ENCODE data around the gene CELF4. TPM values are rescaled to one million over a fixed set of nuclear protein-coding genes. Genes with fewer than 3 reads are reported as not detected.
A peak's percentile ranks its signal among the peaks of the same experiment; 100 is the strongest.

Gene CELF4
- total RNA-seq, 1 donor from 2014 or later: 0.44 TPM

DNA sequence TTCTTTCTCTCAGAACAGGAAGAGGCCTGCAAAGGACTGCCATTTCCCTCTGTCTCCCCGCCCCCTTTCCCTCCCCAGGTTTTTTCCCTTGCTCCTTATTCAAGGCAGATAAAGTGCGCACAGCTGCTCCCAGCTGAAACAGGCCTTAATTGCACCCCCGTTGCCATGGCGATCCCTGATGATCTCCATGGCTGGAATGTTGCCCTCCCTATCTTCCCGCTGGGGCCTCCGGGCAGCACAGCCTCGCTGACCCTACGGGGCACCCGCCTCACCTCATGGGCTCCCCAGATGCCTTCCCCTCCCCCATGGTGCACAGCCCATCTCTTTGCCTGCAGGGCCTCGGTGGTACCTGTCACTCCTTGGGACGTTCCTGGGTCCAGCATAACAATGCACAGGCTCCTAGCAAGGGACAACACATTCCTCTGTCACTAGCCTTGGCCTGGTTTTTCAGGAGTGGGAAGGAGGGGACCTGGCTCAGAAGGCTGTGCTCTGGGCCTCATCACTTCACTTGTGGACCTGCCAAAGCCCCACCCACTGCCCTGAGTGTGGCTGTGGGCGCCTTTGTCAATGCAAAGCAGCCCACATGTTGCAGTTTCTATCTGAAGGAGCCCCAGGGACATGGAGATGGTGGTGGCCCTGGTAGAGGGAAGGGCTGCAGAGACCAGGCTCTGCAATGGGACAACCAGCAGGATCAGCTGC is 115.0 kb downstream of the CELF4 start:
- no peaks in the 10 kb centered on the region for H3K9me3 Mint-ChIP-seq (ENCODE audit: unreplicated experiment)
- H3K27me3 Mint-ChIP-seq (ENCODE audit: unreplicated experiment): peaks cover 15% of the 10 kb centered on the region
- no peak overlapping the region for H3K4me3 Mint-ChIP-seq (ENCODE audit: unreplicated experiment)
- H3K4me1 Mint-ChIP-seq (ENCODE audit: unreplicated experiment): peaks cover 7% of the 10 kb centered on the region
- no peak overlapping the region for H3K27ac Mint-ChIP-seq (ENCODE audit: unreplicated experiment)
- TF ChIP-seq, protein P1, sequence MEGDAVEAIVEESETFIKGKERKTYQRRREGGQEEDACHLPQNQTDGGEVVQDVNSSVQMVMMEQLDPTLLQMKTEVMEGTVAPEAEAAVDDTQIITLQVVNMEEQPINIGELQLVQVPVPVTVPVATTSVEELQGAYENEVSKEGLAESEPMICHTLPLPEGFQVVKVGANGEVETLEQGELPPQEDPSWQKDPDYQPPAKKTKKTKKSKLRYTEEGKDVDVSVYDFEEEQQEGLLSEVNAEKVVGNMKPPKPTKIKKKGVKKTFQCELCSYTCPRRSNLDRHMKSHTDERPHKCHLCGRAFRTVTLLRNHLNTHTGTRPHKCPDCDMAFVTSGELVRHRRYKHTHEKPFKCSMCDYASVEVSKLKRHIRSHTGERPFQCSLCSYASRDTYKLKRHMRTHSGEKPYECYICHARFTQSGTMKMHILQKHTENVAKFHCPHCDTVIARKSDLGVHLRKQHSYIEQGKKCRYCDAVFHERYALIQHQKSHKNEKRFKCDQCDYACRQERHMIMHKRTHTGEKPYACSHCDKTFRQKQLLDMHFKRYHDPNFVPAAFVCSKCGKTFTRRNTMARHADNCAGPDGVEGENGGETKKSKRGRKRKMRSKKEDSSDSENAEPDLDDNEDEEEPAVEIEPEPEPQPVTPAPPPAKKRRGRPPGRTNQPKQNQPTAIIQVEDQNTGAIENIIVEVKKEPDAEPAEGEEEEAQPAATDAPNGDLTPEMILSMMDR (IDR thresholded peaks at IDR 0.05; ENCODE audit: unreplicated experiment): no peak
- no peaks in the 10 kb centered on the region for H3K36me3 Mint-ChIP-seq (ENCODE audit: low read depth, unreplicated experiment)
- DNase-seq (ENCODE audit: low spot score): peak; percentile 15

DNA sequence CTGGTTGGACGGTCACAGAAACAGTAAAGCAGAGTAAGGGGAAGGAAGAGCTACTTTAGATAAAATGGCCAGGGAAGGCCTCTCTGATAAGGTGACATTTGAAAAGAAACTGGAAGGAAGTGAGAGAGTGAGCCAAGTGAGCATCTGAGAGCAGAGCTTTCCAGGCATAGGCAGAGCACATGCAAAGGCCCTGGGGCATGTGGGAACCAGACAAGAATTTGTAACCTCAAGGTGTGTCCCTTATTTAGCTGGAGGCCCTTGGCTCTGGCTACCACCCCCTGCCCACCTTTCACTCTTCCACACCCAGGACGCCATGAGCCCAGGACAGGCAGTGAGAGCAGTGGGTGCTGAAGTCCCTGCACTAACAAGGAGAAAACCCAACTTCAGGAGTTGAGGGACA is 116.0 kb downstream of the CELF4 start:
- Mint-ChIP-seq H3K36me3 (ENCODE audit: low read depth, unreplicated experiment) (no peaks in the 10 kb centered on the region), H3K27me3 (ENCODE audit: unreplicated experiment) (peaks cover 18% of the 10 kb centered on the region), H3K4me1 (ENCODE audit: unreplicated experiment) (peaks cover 7% of the 10 kb centered on the region), H3K4me3 (ENCODE audit: unreplicated experiment) (no peak overlapping the region), H3K27ac (ENCODE audit: unreplicated experiment) (peak overlapping the region; percentile 7), H3K9me3 (ENCODE audit: unreplicated experiment) (no peaks in the 10 kb centered on the region)
- DNase-seq (ENCODE audit: low spot score): no peak
- TF ChIP-seq, protein P1 (IDR thresholded peaks at IDR 0.05; ENCODE audit: unreplicated experiment): no peak

DNA sequence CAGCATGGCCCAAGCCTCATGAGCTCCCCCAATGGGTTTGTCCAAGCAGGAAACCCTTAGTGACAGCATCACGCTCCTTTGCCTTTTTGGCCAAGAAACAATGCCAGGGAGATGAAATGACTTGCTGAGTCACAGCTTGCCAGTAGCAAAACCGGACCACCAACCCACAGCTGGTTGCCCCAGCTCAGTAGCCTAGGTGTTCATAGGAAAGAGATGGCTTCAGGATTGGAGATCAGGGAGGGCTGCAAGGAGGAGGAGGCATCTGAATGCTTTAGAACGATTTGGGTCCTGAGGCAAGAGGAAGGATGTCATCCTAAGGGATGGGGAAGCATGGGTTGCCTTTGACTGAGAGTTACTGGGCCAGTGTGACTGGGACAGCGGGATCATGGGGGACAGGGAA is 116.7 kb downstream of the CELF4 start:
- Mint-ChIP-seq H3K4me1 (ENCODE audit: unreplicated experiment) (peaks cover 7% of the 10 kb centered on the region), H3K9me3 (ENCODE audit: unreplicated experiment) (no peaks in the 10 kb centered on the region), H3K27me3 (ENCODE audit: unreplicated experiment) (peaks cover 18% of the 10 kb centered on the region), H3K27ac (ENCODE audit: unreplicated experiment) (no peak overlapping the region), H3K4me3 (ENCODE audit: unreplicated experiment) (no peak overlapping the region), H3K36me3 (ENCODE audit: low read depth, unreplicated experiment) (no peaks in the 10 kb centered on the region)
- TF ChIP-seq, protein P1 (IDR thresholded peaks at IDR 0.05; ENCODE audit: unreplicated experiment): no peak
- no peak for DNase-seq (ENCODE audit: low spot score)

DNA sequence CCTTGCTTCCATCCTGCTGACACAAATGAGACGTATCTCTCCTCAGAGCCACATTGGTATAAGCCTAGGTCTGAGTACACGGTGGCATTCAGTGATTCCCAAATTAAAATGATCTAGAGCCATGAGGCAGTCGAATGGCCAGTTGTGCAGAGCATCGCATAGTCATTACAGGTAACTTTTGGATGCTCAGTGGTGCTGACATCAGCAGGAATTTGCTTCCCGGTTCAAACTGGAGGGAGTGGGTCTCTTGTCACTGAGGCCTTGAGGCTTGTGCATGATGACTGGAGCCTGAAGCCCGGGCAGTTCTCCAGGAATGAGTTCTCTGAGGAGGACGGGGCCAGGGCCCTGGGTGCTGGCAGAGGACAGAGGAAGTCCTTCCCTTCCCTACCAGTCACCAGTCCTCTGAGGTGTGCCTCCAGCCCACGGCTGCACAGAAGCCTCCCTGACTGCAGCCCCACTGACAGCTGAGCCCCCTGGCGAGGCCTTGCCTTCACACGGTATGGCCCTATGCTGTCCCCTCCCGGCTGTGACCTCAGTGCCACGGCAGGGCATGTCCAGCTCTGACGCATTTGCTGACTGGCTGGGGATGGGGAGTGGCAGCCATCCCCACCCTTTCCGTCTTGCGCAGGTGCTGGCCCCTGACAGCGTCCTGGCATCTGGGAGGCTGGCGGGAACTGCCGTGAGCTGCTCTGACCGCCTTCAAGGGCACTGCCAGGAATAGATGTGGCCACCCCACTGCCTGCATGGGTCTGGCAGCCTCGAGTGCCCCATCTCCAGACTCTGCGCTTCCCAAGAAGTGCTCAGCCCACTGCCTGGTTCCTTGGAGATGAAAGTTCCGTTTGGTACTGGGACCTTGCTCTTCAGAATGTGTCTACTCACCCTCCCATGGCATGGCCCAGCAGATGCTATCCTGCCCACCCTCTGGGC is 117.4 kb downstream of the CELF4 start:
- Mint-ChIP-seq H3K36me3 (ENCODE audit: low read depth, unreplicated experiment) (no peaks in the 10 kb centered on the region), H3K27me3 (ENCODE audit: unreplicated experiment) (peaks cover 18% of the 10 kb centered on the region), H3K4me1 (ENCODE audit: unreplicated experiment) (peaks cover 7% of the 10 kb centered on the region), H3K9me3 (ENCODE audit: unreplicated experiment) (no peaks in the 10 kb centered on the region), H3K4me3 (ENCODE audit: unreplicated experiment) (no peak overlapping the region), H3K27ac (ENCODE audit: unreplicated experiment) (no peak overlapping the region)
- TF ChIP-seq, protein P1 (IDR thresholded peaks at IDR 0.05; ENCODE audit: unreplicated experiment): no peak
- DNase-seq (ENCODE audit: low spot score): no peak

DNA sequence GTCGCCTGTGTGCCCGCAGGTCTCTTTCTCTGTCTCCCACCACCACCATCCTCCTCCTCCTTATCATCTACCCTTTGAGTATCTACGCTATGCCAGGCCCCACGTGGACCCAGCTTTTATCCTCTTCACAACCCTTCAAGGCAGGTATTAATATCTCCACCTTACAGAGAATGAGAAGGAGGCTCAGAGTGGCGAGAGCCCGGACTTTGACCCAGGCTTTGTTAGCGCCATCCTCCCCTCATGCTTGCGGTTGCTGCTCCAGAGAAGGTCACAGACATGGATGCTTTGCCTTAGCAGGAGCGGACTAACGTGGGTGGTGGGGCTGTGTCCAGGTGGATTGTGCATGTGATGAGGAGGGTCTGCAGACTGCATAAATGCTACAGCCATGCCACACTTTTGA is 119.8 kb downstream of the CELF4 start:
- Mint-ChIP-seq H3K27ac (ENCODE audit: unreplicated experiment) (no peak overlapping the region), H3K36me3 (ENCODE audit: low read depth, unreplicated experiment) (no peaks in the 10 kb centered on the region), H3K4me3 (ENCODE audit: unreplicated experiment) (no peak overlapping the region), H3K27me3 (ENCODE audit: unreplicated experiment) (peaks cover 18% of the 10 kb centered on the region), H3K9me3 (ENCODE audit: unreplicated experiment) (no peaks in the 10 kb centered on the region), H3K4me1 (ENCODE audit: unreplicated experiment) (peaks cover 2% of the 10 kb centered on the region)
- TF ChIP-seq, protein P1 (IDR thresholded peaks at IDR 0.05; ENCODE audit: unreplicated experiment): no peak
- no peak for DNase-seq (ENCODE audit: low spot score)

Measured in endothelial cell (in vitro differentiated cells).